Embryonic facial prominence (tissue), 1 donor: ENCODE data around the gene CSTF1.

Source experiments
- DNase-seq: peaks from one replicate; pipeline ENCODE4 v3.0.0-alpha.2; 2016; ENCODE audit errors: extremely low spot score

The CSTF1 gene

GRCh38 chr20:56454754-56455153 is 62.3 kb downstream of the CSTF1 start:
- DNase-seq = no peak
